Mesothelial cell of epicardium (in vitro differentiated cells): ENCODE results near the gene RGS17. TPM values are rescaled to one million over a fixed set of nuclear protein-coding genes. Genes with fewer than 3 reads are reported as not detected.

Experiments used
- DNase-seq, 2 experiments: peaks; one replicate each; pipeline ENCODE4 v3.0.0; 2021; ENCODE audit warnings: low spot score in 2 of 2; ENCODE audit not compliant: unreplicated experiment in 2 of 2
- H3K27ac Mint-ChIP-seq: 2 replicates; pipeline ENCODE4 v1.8.0; 2021; ENCODE audit warnings: mixed read lengths
- H3K27me3 Mint-ChIP-seq: 2 replicates; pipeline ENCODE4 v1.8.0; 2021; ENCODE audit warnings: low read depth, mixed read lengths
- H3K36me3 Mint-ChIP-seq: 2 replicates; pipeline ENCODE4 v1.8.0; 2021; ENCODE audit warnings: mixed read lengths
- H3K4me1 Mint-ChIP-seq: 2 replicates; pipeline ENCODE4 v1.8.0; 2021; ENCODE audit warnings: mixed read lengths
- H3K4me3 Mint-ChIP-seq: 2 replicates; pipeline ENCODE4 v1.8.0; 2021; ENCODE audit warnings: mild to moderate bottlenecking, moderate library complexity, mixed read lengths
- H3K9me3 Mint-ChIP-seq: 2 replicates; pipeline ENCODE4 v1.8.0; 2021; ENCODE audit warnings: mixed read lengths
- total RNA-seq: library from RNA; stranded (reverse); gene quantifications from 3 replicates; pipeline ENCODE4 v1.2.1, GENCODE V29; 2021
- TF ChIP-seq, protein P1 (sequence below): fragments of 200-600 bp; sonication (generic); IDR thresholded peaks from one replicate; pipeline ENCODE4 v1.5.0; 2021; ENCODE audit warnings: antibody characterized with exemption; ENCODE audit not compliant: unreplicated experiment

Gene RGS17, protein sequence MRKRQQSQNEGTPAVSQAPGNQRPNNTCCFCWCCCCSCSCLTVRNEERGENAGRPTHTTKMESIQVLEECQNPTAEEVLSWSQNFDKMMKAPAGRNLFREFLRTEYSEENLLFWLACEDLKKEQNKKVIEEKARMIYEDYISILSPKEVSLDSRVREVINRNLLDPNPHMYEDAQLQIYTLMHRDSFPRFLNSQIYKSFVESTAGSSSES
- total RNA-seq, result 1.1 to 1.3 TPM (median 1.2 TPM) in 3 replicates

DNA sequence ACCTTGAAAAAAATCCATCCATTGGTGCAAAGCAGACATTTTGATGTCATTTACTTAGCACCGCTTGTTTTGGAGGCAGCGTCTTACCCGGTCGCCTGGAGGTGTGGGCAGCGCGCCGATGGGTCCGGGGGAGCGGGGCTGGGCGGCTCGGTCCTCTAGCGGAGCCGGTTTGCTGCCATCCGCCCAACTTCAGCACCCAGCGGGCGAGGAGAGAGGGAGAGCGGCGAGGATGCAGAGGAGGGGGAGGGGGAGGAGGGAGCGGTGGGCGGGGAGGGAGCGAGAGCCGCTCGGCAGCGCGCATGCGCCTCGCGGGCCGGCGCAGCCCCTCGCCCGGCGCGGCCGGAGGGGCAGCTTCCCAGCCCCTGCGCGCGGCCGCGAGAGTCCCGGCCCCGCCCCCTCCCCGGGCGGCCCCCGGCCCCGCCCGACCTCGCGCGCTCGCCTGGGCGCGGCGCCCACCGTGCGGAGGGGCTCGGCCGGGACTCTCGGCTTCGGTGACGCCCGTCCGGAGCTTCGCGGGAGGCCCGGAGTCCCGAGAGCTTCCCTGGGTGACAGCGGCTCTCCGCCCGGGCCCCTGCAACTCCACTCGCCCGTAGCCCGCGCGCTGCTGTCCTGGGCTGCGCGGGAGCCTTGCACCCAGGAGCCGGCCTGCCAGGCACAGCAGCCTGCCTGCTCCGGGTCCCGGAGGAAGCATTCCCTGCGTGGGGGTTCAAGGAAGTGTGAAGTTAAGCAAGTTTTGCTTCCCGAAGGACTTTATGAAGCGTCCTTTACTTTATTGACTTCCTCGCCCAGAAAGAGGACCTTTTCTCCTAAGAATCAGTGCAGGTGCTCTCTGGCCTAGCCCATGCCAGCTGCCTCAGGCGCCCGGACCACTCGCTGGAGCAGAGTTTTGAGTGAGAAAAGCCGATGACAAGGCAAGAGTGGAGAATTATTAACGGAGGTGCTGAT is at the start of gene RGS17:
RGS17 (minus strand) TSS at position 246 of the 945 bp plus-strand sequence. CDS start 87,264 bp downstream, outside the sequence.
- H3K27ac Mint-ChIP-seq, result no peak within 1 kb of the TSS
- peaks cover 6% of the 10 kb centered on the region for H3K9me3 Mint-ChIP-seq
- peaks cover 67% of the 10 kb centered on the region for H3K27me3 Mint-ChIP-seq
- H3K4me3 Mint-ChIP-seq, result peak within 1 kb of the TSS; percentile 82
- DNase-seq, result peak; percentile 66 to 71
- H3K36me3 Mint-ChIP-seq, result no peaks in the 10 kb centered on the region
- TF ChIP-seq, protein P1, sequence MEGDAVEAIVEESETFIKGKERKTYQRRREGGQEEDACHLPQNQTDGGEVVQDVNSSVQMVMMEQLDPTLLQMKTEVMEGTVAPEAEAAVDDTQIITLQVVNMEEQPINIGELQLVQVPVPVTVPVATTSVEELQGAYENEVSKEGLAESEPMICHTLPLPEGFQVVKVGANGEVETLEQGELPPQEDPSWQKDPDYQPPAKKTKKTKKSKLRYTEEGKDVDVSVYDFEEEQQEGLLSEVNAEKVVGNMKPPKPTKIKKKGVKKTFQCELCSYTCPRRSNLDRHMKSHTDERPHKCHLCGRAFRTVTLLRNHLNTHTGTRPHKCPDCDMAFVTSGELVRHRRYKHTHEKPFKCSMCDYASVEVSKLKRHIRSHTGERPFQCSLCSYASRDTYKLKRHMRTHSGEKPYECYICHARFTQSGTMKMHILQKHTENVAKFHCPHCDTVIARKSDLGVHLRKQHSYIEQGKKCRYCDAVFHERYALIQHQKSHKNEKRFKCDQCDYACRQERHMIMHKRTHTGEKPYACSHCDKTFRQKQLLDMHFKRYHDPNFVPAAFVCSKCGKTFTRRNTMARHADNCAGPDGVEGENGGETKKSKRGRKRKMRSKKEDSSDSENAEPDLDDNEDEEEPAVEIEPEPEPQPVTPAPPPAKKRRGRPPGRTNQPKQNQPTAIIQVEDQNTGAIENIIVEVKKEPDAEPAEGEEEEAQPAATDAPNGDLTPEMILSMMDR, result no peak
- H3K4me1 Mint-ChIP-seq, result peaks cover 11% of the 10 kb centered on the region

DNA sequence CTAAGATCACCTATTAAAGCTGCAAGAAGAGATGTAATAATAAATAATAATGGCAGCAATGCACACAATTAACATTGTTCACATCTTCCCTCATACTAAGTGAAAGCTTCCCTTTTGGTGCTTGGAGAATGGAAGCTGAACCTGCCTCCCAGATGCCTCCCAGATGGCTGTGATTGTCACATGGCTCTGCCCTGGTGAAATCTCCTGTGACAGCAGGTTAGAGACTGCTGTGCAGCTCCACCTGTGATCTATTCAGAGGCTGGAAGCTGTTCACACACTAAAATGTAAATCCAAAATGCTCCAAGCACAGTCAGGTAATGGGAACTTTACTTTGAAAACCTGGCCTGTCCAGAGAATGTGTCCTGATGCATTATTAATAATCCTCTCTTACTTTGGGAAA is 41.7 kb upstream of the RGS17 start:
- Mint-ChIP-seq H3K4me1 (peaks cover under 1% of the 10 kb centered on the region), H3K9me3 (no peaks in the 10 kb centered on the region), H3K27ac (no peak overlapping the region), H3K4me3 (no peak overlapping the region), H3K36me3 (no peaks in the 10 kb centered on the region), H3K27me3 (peaks cover 9% of the 10 kb centered on the region)
- TF ChIP-seq, protein P1, result no peak
- no peak for DNase-seq

DNA sequence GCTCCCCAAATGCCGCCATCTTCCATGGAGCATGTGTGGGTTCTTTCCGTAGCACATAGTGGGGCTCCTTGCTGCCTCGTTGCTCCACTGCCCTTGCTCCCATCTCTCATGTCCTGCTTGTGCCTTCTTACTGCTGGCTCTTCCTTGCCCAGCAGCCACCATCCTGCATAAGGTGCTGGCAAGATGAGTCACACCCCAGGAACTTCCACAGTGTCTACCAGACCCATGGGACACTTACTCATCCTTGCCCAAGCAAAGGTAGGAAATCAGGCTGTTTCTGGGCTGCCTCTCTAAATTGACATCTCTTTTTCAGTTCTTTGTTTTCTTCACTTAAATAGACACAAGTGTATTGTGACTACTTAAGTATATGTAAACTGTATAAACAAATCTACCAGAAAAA is 39.4 kb upstream of the RGS17 start:
- H3K9me3 Mint-ChIP-seq, result no peaks in the 10 kb centered on the region

DNA sequence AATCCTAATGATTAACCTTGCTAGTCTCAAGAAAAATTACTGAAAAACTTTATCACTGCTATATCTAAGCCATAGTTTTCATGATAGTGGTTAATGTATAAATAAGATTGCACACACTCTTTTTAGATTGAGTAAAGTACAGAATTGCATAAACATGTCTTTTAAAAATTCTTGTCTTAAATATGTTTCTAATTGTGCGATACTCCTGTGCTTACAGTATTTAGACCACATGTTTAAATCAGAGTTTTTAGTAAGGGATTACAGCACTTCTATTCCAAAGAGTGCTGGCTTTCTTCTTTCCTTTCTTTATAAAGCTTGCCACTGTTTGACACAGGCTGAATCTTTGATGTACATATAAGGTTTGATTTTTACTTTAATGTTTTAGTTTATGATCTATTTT is 36.8 kb upstream of the RGS17 start:
- H3K27me3 Mint-ChIP-seq, result peaks cover 12% of the 10 kb centered on the region
- no peak for DNase-seq
- TF ChIP-seq, protein P1, result no peak
- peaks cover 7% of the 10 kb centered on the region for H3K4me1 Mint-ChIP-seq
- no peak overlapping the region for H3K4me3 Mint-ChIP-seq
- no peaks in the 10 kb centered on the region for H3K36me3 Mint-ChIP-seq
- H3K27ac Mint-ChIP-seq, result no peak overlapping the region
- H3K9me3 Mint-ChIP-seq, result no peaks in the 10 kb centered on the region

More for the DNA sequence above, 39.4 kb upstream of the RGS17 start:
- Mint-ChIP-seq H3K4me3 (no peak overlapping the region), H3K27me3 (peaks cover 9% of the 10 kb centered on the region), H3K36me3 (no peaks in the 10 kb centered on the region), H3K4me1 (peaks cover 7% of the 10 kb centered on the region), H3K27ac (no peak overlapping the region)
- TF ChIP-seq, protein P1, result no peak
- no peak for DNase-seq

DNA sequence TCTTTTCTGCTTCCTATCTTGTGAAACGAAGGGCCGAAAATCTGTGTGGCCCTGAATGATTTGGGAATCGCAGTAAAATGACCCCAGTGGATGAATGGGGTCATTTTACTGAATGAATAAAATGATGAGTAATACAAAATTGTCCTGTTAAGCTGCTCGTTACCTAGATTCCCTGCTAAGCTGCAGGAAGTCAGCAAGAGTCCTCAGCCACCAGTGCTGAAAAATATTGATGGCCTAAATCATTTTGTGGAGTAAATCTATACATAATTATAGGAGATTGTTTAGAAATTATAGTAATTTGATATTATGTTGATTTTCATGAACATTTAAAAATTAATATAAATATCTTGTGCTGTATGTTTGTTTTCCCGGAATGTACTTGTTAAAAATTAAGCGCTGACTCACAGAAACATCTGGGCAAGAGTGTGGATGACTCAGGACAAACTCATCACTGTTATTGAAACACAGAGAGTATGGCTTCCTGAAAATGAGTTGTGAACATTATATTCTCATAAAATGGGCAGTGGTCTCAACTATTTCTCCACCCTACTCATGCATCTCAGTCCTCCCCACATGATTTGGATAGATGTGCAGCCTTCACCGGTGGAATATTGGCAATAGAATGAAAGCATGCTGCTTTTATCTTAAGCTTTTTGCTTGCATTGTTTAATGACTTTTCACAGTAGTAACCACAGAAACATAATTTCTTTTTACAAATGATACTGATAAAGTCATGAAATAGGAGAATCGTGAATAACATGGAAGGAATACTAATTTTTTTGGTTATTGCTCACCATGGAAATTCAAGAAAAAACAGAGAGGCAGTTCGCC is 36.2 kb upstream of the RGS17 start:
- H3K4me1 Mint-ChIP-seq, result peaks cover 9% of the 10 kb centered on the region
- H3K27me3 Mint-ChIP-seq, result peaks cover 12% of the 10 kb centered on the region
- TF ChIP-seq, protein P1, result no peak
- no peak overlapping the region for H3K4me3 Mint-ChIP-seq
- H3K27ac Mint-ChIP-seq, result peak overlapping the region; percentile 21
- H3K9me3 Mint-ChIP-seq, result no peaks in the 10 kb centered on the region
- no peaks in the 10 kb centered on the region for H3K36me3 Mint-ChIP-seq
- DNase-seq, result no peak
